ENCODE data around the gene DEPDC1. TPM values are rescaled to one million over a fixed set of nuclear protein-coding genes. Genes with fewer than 3 reads are reported as not detected.

The DEPDC1 gene
- polyA plus RNA-seq, 1 experiment: 9.8 TPM

DNA sequence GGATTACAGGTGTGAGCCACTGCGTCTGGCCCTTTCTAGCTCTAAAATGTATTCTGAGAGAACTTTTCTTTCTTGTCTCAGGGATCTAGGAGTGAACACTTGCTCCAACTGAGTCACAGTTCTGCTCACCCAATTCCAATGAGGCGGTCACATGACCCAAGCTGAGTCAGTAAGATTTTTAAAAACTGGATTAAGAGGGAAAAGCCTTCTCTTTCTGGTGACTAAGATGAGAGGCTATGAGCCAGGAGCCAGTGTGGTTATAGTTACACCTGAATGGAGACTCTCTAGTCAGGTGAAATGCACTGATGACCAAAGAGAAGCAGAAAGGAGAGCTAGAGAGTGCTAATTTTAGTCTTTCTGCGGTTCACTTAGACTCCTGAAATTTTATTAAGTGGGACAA is 9.5 kb upstream of the DEPDC1 start:
- no peak overlapping the region for H3K27ac ChIP-seq (ENCODE audit: low read depth, low read length)
- H3K4me3 ChIP-seq (ENCODE audit: low read depth, low read length): no peak overlapping the region
- CTCF ChIA-PET: no interaction called here
- POLR2A ChIA-PET: no interaction called here
- no peaks in the 10 kb centered on the region for H3K27me3 ChIP-seq (ENCODE audit: control insufficient read depth, insufficient read depth, low read length)
- DNase-seq (ENCODE audit: low read depth, low spot score): no peak
- H3K9me3 ChIP-seq (ENCODE audit: control insufficient read depth, insufficient read depth, low read length): no peaks in the 10 kb centered on the region
- TF ChIP-seq, protein P1, sequence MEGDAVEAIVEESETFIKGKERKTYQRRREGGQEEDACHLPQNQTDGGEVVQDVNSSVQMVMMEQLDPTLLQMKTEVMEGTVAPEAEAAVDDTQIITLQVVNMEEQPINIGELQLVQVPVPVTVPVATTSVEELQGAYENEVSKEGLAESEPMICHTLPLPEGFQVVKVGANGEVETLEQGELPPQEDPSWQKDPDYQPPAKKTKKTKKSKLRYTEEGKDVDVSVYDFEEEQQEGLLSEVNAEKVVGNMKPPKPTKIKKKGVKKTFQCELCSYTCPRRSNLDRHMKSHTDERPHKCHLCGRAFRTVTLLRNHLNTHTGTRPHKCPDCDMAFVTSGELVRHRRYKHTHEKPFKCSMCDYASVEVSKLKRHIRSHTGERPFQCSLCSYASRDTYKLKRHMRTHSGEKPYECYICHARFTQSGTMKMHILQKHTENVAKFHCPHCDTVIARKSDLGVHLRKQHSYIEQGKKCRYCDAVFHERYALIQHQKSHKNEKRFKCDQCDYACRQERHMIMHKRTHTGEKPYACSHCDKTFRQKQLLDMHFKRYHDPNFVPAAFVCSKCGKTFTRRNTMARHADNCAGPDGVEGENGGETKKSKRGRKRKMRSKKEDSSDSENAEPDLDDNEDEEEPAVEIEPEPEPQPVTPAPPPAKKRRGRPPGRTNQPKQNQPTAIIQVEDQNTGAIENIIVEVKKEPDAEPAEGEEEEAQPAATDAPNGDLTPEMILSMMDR (IDR thresholded peaks at IDR 0.05; ENCODE audit: low read depth, low read length): no peak

DNA sequence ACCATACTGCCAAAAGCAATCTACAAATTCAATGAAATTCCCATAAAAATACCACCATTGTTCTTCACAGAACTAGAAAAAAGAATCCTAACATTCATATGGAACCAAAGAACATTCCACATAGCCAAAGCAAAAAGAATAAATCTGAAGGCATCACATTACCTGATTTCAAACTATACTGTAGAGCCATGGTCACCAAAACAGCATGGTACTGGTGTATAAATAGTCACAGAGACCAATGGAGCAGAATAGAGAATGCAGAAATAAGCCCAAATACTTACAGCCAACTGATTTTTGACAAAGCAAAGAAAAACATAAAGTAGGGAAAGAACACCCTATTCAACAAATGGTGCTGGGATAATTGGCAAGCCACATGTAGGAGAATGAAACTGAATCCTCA is 6.2 kb upstream of the DEPDC1 start:
- H3K4me3 ChIP-seq (ENCODE audit: low read depth, low read length): no peak overlapping the region
- CTCF ChIA-PET: no interaction called here
- DNase-seq (ENCODE audit: low read depth, low spot score): no peak

DNA sequence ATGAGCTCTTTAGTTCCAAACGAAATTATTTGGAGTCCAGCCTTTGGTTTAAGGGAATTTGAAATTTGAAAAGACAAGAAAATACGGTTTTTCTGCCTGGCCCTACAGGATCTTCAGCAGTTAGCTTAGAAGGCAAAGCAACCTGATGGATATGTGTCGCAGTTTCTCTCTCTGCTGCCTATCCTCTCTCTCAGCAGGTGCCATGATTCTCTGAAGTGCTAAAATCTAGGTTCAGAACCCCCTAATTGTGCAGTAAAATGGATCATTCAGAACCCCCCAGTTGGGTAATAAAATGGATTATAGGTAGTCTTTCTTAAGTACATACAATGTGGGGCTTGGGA is 446 bp upstream of the DEPDC1 start:
- no peak overlapping the region for H3K27ac ChIP-seq (ENCODE audit: low read depth, low read length)
- no peak for DNase-seq (ENCODE audit: low read depth, low spot score)
- TF ChIP-seq, protein P1 (IDR thresholded peaks at IDR 0.05; ENCODE audit: low read depth, low read length): no peak
- POLR2A ChIA-PET: interaction anchor here (0.6 kb wide), 1 partner anchor 45 kb away, joined by 4 read pairs; no protein-coding TSS in a partner anchor
- H3K4me3 ChIP-seq (ENCODE audit: low read depth, low read length): peak overlapping the region; percentile 94
- CTCF ChIA-PET: interaction anchor here (0.9 to 1.8 kb wide), 4 partner anchors 10 to 377 kb away, joined by 3 to 5 read pairs (median 4); no protein-coding TSS in a partner anchor
- no peaks in the 10 kb centered on the region; the same call in 1 of the 2 replicates for H3K9me3 ChIP-seq (ENCODE audit: control insufficient read depth, insufficient read depth, low read length)
- no peaks in the 10 kb centered on the region for H3K27me3 ChIP-seq (ENCODE audit: control insufficient read depth, insufficient read depth, low read length)

More for the DNA sequence above, 6.2 kb upstream of the DEPDC1 start:
- Histone ChIP-seq H3K27ac (ENCODE audit: low read depth, low read length) (no peak overlapping the region), H3K27me3 (ENCODE audit: control insufficient read depth, insufficient read depth, low read length) (no peaks in the 10 kb centered on the region), H3K9me3 (ENCODE audit: control insufficient read depth, insufficient read depth, low read length) (no peaks in the 10 kb centered on the region)
- POLR2A ChIA-PET: no interaction called here
- TF ChIP-seq, protein P1 (IDR thresholded peaks at IDR 0.05; ENCODE audit: low read depth, low read length): no peak

DNA sequence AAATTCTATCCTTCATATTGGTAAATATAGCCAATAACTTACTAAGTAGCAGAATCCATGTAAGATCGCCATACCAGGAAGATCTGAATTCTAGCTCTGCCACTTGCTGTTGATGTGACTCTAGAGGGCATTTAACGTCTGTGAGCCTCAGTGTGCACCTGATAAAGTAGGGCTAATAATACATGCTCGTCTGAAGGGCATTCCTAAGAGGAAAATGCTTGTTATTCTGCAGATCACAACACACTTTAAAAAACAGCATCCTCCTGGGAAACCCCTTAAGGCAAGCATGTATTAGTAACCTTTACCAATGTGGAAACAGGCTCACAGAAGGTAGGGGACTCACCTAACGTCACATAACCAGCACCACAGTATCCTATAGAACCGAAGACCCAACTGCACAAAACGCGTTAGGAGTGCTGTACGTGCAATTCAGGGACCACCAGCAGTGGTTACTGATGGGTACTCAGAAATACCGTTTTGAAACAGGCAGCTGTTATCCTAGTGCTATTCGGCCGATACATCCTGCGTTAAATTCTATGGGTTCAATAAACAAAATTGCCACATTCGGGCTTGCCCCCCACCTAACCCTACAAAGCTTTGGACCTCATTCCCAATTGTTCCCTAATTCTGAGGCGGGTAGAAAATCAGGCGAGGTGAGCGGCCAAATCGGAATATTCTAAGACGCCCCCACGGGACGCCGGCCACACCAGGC is 758 bp downstream of the DEPDC1 start:
- POLR2A ChIA-PET: no interaction called here
- H3K27me3 ChIP-seq (ENCODE audit: control insufficient read depth, insufficient read depth, low read length): no peaks in the 10 kb centered on the region
- no peaks in the 10 kb centered on the region; the same call in 1 of the 2 replicates for H3K9me3 ChIP-seq (ENCODE audit: control insufficient read depth, insufficient read depth, low read length)
- DNase-seq (ENCODE audit: low read depth, low spot score): no peak
- H3K27ac ChIP-seq (ENCODE audit: low read depth, low read length): peak overlapping the region; percentile 32
- CTCF ChIA-PET: interaction anchor here (1.1 to 1.8 kb wide), 2 partner anchors 26 to 376 kb away, joined by 4 to 5 read pairs; no protein-coding TSS in a partner anchor
- TF ChIP-seq, protein P1 (IDR thresholded peaks at IDR 0.05; ENCODE audit: low read depth, low read length): no peak
- peak overlapping the region; percentile 94 for H3K4me3 ChIP-seq (ENCODE audit: low read depth, low read length)

DNA sequence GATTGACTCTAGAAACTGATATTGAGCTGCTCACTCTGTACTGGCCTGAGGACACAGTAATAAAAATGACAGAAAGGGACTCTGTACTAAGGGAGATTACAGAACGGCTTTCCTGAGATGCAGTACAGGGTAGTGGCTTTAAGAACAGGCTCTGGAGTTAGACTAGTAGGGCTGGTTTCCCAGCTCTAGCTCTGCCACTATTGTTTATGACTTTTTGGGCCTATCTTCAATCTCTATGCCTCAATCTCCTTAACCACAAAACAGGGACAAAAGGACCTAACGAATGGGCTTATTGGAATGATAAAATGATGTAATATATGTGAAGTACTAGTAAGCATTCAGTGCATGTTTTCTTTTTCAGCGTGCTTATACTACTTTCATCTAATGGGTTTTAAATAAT is 1.4 kb downstream of the DEPDC1 start:
- POLR2A ChIA-PET: no interaction called here
- DNase-seq (ENCODE audit: low read depth, low spot score): no peak
- peak overlapping the region; percentile 94 for H3K4me3 ChIP-seq (ENCODE audit: low read depth, low read length)
- H3K9me3 ChIP-seq (ENCODE audit: control insufficient read depth, insufficient read depth, low read length): no peaks in the 10 kb centered on the region; the same call in 1 of the 2 replicates
- H3K27ac ChIP-seq (ENCODE audit: low read depth, low read length): no peak overlapping the region
- CTCF ChIA-PET: interaction anchor here (1.1 to 1.9 kb wide), 3 partner anchors 25 to 1242 kb away, joined by 4 to 6 read pairs (median 5); no protein-coding TSS in a partner anchor
- no peaks in the 10 kb centered on the region for H3K27me3 ChIP-seq (ENCODE audit: control insufficient read depth, insufficient read depth, low read length)
- TF ChIP-seq, protein P1 (IDR thresholded peaks at IDR 0.05; ENCODE audit: low read depth, low read length): no peak

Measured in AG04450 (cell line).